Right lobe of liver (tissue), 4 donors: ENCODE measurements around the gene CACNA1C.

Experiments
- CTCF ChIP-seq, 4 donors: fragments of 200-600 bp in 3 of 4; fragments of 450-650 bp in 1 of 4; IDR thresholded peaks; one replicate each; pipeline versions ENCODE4 v1.5.1 to v1.8.0; 2016 to 2022; ENCODE audit warnings: antibody characterized with exemption in 4 of 4, mild to moderate bottlenecking in 2 of 4
- POLR2A ChIP-seq: fragments of 450-650 bp; IDR thresholded peaks from one replicate; pipeline ENCODE4 v1.6.1; 2017; ENCODE audit warnings: antibody characterized with exemption, mild to moderate bottlenecking
- donor health status: DM: no; HTN: no; CAD: no.
- donor health status: DM: no; HTN: no; CAD: no.
- donor health status: DM: no; HTN: yes; CAD: no.

DNA sequence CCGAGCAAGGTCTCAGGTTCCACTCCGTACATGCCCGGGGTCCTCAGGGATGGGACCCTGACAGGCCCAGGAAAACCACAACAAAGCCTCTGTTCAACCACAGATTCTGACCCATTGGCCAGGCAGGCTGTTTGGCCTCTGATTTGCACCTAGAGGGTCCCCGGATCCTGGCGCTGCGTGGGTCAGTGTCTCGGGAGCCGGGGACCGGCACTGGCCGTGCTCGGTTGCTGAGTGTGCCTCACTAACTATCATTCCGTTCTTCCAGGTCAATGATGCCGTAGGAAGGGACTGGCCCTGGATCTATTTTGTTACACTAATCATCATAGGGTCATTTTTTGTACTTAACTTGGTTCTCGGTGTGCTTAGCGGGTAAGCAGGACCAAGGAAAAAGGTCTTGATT is 451.8 kb downstream of the CACNA1C start:
- TF ChIP-seq POLR2A: no peak
- no peak for TF ChIP-seq CTCF (IDR thresholded peaks at IDR 0.05)
